Right hindlimb (tissue), 1 donor: ENCODE results near the gene PLEKHO2.

ENCODE experiments used
- DNase-seq: peaks from one replicate; pipeline ENCODE4 v3.0.0-alpha.2; 2018

PLEKHO2 gene

GRCh38 chr15:64856429-64857145, 14.9 kb downstream of the PLEKHO2 start:
- DNase-seq: peak; percentile 81

GRCh38 chr15:64857421-64857820, 15.7 kb downstream of the PLEKHO2 start:
- no peak for DNase-seq

DNA sequence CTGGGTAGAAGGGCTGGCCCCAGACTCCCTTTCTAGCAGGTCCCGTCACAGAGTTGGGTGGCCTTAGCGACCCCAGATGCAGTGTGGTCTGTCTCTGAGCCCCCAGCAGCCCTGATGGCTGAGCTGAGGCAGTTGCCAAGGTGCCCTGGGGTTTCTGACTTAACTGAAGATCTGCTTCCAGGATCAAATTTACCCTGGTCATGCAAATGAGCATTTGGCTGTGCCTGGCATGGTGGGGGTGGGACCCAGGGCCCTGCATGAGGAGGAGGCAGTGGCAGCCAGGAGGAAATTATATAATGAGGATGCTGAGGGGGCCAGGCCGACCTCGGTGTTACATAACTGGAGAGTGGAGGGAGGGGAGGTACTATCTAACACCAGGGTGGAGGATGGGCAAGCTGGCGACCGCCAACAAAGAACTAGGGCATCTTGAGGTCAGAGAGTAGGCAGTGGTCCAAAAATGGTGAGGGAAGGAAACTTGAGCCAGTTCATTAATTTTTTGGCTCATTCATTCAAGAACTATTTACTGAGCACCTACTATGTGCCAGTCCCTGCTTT, 16.4 kb downstream of the PLEKHO2 start:
- DNase-seq: no peak

DNA sequence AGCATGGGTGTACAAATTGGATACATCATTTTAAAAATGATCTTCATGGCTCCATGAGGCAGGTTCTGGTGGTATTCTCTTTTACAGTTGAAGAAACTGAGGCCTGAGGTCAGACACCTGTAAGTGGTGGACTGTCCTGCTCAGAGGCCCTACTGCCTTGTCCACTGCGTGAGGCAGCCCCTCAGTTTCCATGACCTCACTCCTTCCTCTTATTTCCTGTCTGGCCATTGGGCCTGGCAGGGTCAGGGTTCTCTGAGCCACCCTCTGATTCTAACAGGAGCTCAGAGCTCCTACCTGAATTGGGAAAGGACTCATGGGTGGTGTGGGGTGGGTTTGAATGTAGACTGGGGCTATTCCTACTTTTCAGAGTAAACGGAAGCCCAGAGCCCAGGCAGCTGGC, 17.5 kb downstream of the PLEKHO2 start:
- no peak for DNase-seq

- DNase-seq: no peak
These were observed 19.6 kb downstream of the PLEKHO2 start for GRCh38 chr15:64861331-64861730.

- no peak for DNase-seq
These were observed 20.2 kb downstream of the PLEKHO2 start for GRCh38 chr15:64861960-64862359.

- DNase-seq: no peak
These were observed 20.7 kb downstream of the PLEKHO2 start for GRCh38 chr15:64862408-64862807.

DNA sequence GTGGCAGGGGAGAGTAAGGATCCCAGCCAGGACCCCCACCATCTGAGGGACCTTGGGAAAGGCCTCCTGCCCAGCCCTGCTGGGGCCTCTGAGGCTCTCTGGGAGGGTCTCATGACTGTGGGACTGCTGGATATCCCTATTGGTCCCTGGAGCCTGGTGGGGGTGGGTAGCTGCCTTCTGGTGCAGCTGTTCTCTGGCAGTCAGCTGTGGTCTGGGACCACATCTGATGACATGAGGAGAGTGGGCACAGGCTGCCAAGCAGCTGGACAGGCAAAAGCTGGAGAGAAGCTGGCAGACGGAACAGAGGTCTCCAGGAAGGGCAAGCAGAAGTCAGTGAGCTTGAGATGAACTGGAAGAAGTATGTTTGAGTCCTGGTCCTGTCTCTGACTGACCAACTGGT, 22.4 kb downstream of the PLEKHO2 start:
- DNase-seq: peak; percentile 85

GRCh38 chr15:64865126-64865997, 23.6 kb downstream of the PLEKHO2 start:
- no peak for DNase-seq

DNA sequence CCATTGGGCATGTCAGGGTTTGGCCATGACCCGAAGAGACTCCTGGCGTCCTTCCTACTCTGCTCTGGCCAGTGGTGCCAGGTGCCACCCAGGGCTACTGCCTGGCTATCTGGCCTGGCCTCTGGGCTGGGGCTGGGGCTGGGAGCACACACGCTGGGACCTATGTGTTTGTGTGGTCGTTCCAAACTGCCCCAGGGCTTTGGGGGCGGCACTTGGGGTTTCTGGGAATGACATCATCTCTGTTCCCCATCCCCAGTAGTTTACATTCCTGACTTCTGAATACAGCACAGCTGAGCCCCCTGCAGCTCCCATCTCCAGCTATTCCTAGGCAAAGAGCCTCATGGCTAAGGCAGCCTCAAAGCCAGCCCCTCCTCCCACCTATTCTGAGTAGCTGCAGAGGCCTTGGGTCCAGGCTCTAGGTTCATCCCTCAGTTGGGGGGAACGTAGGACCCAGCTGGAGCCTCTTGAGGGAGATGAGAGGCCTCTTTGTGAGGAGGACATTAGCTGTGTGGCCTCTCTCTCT, 24.3 kb downstream of the PLEKHO2 start:
- DNase-seq: no peak

GRCh38 chr15:64869501-64869900, 27.8 kb downstream of the PLEKHO2 start:
- DNase-seq: no peak

GRCh38 chr15:64870353-64870752, 28.6 kb downstream of the PLEKHO2 start:
- DNase-seq: no peak

DNA sequence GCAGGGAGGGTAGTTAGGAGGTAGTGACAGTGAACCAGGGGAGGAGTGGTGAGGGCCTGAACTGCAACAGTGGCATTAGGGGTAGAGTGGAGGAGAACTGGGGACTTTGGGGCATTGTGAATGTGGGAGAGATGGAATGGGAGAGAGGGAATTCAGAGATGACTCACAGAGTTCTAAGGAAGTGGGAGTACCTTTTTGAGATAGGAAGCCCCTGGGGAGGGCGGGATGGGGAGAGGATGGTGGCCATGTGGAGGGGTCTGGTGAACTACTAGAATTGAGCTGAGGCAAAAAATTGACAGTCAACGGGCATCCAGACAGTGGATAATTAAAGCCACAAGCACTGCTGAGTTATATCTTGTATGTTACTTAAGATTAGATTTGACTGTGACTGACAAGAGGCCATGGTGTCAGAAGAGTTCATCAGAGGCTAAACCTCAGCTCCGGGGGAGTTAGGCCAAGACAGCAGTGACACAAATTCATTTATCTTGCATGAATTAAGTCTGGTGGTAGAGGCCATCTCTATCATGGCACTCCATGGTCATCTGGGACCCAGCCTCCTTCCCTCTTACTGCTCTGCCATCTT, 34.0 kb downstream of the PLEKHO2 start:
- no peak for DNase-seq

DNA sequence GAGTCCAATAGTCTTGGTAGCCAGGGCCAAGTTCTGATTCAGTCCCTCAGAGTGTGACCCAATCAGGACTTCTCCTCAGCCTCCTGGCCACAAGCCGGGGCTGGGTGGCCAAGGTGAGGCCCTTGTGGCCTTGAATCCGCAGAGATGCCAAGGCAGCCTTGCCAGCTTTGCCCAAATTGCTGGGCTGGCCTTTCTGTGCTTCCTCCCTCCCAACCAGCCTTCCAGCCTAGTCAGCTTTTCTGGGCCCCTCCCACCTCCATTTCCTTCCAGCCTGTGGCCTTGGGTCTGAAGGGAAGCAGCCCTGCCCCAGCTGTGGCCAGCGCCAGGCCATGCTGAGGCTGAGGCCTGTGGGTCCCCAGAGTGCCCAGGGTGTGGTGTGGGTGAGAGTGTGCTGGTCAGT, 35.7 kb downstream of the PLEKHO2 start:
- peak; percentile 78 for DNase-seq

- peak; percentile 70 for DNase-seq
These were observed 37.0 kb downstream of the PLEKHO2 start for GRCh38 chr15:64878705-64879104.

GRCh38 chr15:64883100-64883581, 41.4 kb downstream of the PLEKHO2 start:
- no peak for DNase-seq

GRCh38 chr15:64883997-64884511, 42.3 kb downstream of the PLEKHO2 start:
- DNase-seq: no peak

- DNase-seq: no peak
These were observed 43.0 kb downstream of the PLEKHO2 start for GRCh38 chr15:64884679-64885078.

DNA sequence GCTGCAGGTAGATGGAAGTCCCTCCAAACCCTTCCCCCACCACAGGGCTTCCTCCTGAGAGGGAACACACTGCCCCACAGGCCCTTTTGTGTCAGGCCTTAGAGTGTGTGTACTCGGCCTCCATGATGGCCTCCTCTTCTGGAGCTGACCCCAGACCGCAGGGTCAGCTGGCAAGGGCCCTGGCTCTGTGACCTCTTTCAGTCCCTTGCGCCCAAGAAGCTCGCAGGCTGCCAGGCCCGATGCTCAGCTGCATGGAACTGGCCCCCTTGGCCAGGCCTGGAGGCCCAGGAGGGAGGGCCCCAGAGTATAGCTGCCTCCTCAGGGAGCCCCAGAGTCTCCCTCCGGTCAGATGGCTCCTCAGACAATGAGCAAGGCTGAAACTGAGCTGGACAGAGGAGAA, 46.6 kb downstream of the PLEKHO2 start:
- DNase-seq: no peak

GRCh38 chr15:64891561-64891960, 49.8 kb downstream of the PLEKHO2 start:
- DNase-seq: no peak

GRCh38 chr15:64892847-64893403, 51.2 kb downstream of the PLEKHO2 start:
- DNase-seq: no peak
